SU-DHL-6 (cell line): ENCODE measurements around the gene CXCL8.

Experiments used
- CTCF ChIP-seq: fragments of 200-600 bp; sonication (generic); IDR thresholded peaks from one replicate; pipeline ENCODE4 v1.5.1; 2017; ENCODE audit warnings: antibody characterized with exemption, mild to moderate bottlenecking, low read length, moderate library complexity; ENCODE audit not compliant: insufficient read depth, poor library complexity, severe bottlenecking
- EZH2phosphoT487 ChIP-seq: fragments of 200-600 bp; sonication (generic), shearing (Covaris generic); conservative IDR thresholded peaks from 2 replicates; pipeline ENCODE4 v1.6.1; 2018; ENCODE audit warnings: mild to moderate bottlenecking, antibody characterized with exemption, low read length, moderate library complexity, mixed read lengths

GRCh38 chr4:73729534-73730165 is 10.7 kb upstream of the CXCL8 start:
- TF ChIP-seq CTCF: peak; percentile 47
- no peak for TF ChIP-seq EZH2phosphoT487
